GM18517 (cell line): ENCODE data around the gene CCDC187.
"Not testable (repeated sequence)": the region's sequence is repeated elsewhere in the genome, so short reads cannot be mapped to it uniquely, and the experiment has no call there.

Source experiments
- ATAC-seq: cut with Tn5 transposase; IDR thresholded peaks from one replicate; pipeline ENCODE4 v1.9.1; 2021; ENCODE audit warnings: mild to moderate bottlenecking, moderate library complexity; ENCODE audit not compliant: unreplicated experiment

CCDC187 gene

DNA sequence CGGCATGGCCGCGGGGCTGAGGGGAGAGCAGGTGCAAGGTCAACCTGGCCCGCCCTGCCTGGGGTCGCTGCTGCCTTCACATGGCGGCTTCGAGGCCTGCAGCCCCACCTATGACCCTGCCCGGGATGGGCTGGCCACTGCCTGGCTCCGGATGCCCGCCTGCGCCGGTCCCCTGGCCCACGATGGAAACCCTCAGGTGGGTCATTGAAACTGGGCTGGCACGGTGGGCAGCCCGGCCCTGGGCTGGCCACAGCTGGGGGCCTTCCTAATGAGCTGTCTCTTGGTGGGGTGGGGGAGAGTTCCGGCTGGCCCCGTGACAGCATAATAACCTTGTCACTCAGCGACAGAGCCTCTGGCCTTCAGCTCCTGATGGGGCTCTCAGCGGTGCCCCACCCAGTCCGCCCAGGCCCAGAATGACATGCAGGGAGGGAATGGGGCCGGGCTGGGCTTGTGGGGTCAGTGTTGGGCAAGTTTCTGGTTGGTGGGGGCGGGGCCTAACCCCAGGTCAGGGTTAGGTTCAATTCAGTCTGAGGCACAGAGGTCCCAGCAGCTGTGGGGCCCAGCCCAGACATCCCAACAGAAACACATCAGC, at the start of gene CCDC187:
CCDC187 (minus strand) TSS at position 270 of the 592 bp plus-strand sequence; CDS start at position 6, 264 bp downstream.
- ATAC-seq, result no peak

DNA sequence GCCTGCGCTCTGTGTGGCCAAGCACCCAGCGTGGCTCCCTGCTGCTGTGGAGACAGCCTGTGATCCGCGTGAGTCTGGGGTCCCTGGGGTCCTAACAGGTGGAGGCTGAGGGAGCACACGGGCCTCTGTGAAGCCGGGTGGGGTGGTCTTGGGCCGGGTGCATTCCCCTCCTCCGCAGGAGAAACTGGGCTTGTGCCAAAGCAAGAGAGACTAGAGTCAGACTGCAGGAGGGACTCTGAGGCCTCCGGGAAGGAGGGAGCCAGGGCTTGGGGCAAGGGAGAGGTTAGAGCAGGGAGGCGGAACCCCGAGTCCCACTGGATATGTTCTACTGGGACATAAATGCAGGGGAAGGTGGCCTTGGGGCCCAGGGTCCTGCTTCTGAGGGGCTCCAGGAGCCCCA, 49.2 kb upstream of the CCDC187 start:
- ATAC-seq, result no peak

DNA sequence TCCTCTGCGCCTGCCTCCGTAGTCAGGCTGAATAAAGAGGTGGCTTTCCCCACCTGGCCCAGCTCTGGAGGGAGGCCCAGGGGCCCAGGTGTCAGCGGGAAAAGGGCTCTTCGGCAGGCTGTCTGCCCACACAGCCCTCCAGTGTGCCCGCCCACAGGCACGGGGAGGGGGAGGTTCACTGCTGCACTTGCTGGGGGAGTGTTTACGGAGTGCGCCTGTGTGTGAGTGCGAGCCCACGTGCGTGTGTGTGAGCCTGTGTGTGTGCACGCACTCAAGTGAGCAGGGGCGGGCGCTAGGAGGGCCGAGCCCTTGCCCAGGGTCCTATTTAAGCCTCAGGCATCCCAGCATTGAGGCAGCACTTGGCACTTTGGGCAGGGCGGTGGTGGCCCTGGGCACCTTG, 48.8 kb upstream of the CCDC187 start:
- no peak for ATAC-seq

DNA sequence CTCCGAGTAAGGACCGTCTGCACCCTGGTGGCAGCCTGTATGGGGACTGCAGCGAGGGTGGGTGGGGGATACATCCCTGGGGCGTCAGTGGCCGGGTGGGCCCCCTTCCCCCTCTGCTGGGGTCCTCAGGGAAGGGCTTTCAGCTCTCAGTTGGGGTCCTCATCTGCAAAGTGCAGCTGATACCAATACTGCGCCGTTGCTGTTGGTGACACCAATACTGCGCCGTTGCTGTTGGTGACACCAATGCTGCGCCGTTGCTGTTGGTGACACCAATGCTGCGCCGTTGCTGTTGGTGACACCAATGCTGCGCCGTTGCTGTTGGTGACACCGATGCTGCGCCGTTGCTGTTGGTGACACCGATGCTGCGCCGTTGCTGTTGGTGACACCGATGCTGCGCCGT, 48.0 kb upstream of the CCDC187 start:
- not testable (repeated sequence) for ATAC-seq

DNA sequence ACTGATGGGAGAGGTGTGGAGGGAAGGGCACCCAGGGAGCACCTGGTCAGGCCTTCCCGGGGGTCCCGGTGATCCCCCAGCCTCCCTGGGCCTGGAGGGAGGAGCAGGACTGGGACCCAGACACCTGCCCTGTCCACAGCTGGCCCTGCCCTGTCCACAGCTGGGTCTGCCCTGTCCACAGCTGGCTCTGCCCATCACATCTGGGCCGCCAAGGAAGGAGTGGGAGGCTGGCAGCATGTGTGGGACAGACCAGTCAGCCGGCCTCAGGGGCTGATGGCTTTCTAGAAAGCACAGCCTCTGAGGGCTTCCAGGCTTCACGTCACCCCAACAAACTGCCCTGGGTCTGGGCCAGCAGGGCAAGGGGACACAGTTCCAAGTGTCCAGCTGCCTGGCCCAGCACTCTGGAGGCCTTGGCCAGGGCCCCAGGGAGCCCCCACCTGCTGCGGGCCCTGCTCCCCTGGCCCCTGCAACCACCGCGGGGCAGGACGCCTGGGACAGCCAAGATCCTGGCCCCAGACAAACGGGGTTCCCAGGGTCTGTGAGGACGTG, 47.4 kb upstream of the CCDC187 start:
- no peak for ATAC-seq

DNA sequence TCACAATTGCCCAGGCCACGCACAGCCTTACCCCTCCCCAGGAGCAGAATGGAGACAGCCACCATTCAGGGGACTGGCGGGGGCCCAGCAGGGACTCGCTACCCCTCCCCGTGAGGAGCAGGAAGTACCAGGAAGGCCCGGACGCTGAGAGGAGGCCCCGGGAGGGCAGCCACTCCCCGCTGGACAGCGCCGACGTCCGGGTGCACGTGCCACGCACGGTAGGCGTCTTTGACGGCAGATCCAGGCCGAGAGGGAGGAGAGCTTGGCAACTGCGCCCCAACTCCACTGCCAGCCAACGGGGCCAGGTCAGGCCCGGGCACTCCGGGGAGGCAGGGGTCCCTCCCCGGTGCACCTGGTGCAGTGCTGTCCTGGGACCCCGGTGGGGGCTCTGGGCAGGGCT, 45.7 kb upstream of the CCDC187 start:
- ATAC-seq, result no peak

DNA sequence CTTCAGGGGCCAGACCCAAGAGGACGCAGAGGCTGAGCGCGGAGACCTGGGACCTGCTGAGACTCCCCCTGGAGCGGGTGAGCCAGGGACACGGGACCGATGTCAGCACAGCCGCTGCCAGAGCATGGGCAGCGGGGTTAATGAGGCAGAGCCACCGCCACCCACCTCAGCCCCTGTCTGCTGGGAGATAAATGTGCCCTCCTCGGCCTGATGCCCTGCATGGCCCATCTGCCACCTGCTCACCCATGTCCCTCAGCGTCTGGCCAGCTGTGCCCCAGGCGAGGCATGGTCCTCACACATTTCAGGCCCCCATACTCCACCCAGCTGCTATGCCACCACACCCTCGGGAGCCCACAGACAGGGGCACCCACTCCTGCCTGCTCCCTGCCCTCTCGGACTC, 44.8 kb upstream of the CCDC187 start:
- ATAC-seq, result no peak

DNA sequence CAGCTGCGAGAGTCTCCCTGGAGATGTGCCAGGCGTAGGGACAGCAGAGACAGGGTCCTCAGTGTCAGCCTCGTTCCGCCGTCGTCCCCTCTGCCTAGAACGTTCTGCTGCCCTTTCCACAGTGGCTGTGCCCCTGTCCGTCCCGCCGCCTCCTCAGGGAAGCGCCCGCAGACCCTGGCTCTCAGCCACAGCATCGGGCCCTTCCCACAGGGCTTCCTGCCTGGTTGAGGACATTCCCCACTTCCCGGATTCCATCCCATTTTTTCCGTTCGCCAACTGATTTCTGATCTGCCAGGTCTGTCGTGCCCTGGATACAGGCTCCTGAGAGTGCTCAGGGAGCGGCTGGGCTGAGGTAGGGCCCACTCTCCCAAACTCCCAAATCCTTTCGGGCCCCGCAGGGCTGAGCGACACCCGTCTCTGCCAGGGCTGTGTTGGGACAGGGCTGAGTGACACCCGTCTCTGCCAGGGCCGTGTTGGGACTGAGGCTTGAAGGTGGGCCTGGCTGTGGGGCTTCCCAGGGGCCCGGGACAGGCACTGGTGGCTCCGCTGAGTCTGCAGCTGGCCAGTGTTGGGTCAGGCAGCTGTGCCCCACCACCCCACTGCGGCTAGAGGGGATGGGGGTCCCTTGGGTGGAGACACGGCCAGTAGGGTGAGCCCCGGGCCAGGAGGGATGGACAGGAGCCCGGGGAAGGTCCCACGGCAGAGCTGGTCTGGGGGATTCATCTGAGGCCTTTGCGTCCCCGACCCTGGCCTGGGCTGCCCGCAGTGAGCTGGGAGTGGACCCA, 43.8 kb upstream of the CCDC187 start:
- no peak for ATAC-seq

DNA sequence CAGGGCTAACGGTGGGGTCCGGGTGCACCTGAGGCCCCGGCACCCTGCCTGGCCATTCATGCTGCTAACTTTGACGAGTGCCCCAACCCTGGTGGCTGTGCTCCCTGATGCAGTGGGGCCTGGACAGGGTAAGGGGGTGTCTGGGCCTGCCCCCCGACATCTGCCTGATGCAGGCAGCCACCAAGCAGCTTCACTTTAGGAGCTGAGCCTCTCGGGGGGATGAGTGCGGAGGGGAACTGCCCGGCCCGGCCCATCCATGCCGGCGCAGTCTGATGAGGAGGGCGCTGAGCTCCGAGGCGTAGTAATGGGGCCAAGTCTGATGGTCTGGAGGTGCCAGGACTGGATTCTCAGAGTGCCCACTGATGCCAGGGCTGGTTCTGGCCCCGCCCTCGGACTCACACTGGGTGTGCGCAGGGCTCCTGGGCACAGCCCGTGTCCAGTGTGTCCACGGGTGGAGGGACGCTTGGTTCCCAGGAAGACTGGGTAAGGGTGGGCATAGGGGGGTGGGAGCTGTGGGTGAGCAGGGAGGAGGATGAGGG, 43.1 kb upstream of the CCDC187 start:
- no peak for ATAC-seq

DNA sequence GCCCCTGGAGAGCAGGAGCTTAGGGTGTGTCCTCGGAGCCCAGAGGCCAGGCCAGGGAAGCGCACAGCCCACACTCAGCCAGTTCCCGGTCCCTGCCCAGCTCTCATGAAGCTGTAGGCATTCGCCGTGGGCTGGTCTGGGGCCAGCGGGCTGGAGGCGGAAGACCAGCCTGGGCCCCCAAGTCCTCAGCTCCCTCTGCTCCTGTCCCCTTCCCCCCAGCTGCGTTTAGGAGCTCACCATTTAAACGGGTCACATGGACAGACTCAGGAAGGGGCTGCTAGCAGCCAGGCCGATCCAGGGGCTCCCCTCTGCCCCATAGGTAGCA, 42.2 kb upstream of the CCDC187 start:
- no peak for ATAC-seq

DNA sequence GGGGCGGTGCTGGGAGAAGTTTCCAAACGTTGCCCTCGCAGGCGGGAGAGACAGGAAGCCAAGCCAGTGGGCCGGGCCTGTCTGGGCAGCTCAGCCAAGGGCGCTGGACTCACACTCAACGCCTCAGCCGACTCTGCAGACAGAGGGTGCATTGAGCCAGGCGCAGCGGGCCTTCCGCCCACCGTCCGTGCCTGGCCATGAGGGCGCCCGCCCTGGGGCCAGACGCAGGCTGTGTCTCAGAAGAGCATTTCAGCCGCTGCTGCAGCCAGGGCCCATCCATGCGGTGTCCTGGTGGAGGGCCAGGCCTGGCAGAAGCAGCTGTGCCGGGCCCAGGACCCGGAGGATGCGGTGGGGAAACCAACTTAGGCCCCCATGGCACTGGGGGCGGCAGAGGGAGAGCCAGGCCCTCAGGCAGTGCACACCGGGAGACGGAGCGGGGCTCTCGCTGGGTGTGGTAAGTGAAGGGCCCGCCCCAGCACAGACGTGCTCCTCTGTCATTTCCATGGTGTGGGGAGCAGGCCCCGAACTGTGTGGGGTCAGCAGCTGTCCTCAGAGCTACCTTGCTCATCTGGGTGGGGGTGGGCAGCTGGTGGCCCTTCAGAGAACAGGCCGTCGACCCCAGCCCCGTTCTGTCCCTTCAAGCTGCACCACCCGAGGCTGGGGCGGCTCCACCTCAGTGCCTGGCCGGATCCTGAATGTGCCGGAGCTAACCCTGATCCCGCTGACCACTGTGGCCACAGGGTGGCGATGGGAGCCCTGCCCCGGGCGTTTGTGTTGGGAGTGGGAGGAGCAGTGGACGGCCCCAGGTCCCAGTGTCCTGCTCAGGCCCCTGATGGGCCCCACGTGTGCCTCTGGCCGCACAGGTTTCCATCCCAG, 41.6 kb upstream of the CCDC187 start:
- ATAC-seq, result no peak

DNA sequence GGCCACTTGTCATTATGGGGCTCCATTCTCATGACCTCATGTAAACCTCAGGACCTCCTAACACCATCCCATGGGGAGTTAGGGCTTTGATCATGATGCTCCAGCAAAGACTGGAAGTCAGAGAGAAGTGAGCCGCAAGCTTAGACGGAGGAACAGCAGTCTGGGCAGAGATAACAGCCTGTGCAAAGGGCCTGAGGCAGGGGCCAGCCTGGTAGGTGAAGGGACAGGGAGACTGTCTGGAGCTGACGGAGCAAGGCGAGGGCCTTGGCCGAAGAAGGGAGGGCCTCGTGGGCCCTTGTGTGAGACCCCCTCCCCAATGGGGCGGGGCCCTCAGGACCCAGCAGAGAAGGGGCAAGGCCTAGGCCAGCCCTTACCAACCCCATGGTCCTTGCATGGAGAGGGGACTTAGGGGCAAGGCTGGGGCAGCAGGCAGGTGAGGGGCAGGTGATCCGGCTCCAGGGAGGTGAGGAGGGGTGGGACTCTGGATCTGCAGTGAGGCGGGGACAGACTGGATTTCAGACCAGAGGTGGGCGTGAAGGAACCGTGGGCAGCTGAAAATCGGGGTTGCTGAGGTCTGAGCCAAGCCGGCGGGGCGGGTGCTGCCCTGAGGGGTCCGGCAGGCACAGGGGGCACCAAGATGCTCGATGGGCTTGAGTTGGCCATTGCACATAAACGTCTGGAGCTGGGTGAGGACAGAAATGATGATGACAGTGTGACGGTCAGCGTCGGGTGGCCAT, 40.8 kb upstream of the CCDC187 start:
- no peak for ATAC-seq

DNA sequence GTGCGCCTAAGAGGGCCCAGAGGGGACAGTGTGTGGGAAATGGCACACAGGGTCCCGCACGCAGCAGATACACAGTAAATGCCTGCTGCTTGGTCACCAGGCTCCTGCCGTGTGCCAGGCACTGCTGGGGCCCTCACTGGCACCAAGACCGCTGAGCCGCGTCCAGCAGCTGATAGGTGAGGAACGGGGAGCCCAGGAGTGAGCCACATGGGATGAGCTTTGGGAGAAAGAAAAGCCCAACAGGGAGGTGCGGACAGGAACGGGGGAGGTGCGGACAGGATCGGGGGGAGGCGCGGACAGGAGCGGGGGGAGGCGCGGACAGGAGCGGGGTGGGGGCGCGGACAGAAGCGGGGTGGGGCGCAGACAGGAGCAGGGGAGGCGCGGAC, 40.0 kb upstream of the CCDC187 start:
- no peak for ATAC-seq

DNA sequence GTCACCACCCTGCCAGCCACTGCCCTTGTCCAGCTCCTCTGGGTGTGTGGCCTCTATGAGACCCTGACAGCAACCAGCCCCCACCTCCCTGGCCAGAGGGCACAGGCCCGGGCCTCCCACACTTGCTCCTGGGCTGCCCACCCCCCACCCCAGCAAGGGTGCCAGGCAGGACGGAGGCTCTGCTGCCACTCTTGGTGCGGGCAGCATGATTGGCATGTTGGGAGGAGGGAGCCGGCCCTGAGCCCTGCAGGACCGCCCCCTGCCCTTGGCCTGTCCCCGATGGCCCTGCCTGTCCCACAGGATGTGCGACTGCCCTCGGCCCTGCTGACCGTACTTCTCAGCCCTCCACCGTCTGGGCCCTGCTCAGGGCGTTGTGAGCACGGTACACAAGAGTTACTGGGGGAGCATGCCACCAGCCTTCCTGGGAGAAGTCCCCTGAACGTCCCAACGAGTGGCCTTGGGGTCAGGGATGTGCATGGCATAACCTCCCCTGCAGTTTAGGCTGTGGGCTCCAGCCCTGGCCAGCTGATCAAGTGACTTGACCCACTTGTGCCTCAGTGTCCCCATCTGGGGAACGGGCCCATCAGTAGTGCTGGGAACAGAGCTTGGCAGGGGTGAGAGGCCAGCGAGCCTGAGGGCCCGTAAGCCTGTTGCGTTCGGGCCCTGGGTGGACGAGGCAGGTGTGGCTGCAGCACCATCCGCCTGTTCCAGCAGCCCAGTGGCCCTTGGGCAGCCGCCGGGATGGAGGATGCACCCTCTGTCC, 39.4 kb upstream of the CCDC187 start:
- no peak for ATAC-seq

DNA sequence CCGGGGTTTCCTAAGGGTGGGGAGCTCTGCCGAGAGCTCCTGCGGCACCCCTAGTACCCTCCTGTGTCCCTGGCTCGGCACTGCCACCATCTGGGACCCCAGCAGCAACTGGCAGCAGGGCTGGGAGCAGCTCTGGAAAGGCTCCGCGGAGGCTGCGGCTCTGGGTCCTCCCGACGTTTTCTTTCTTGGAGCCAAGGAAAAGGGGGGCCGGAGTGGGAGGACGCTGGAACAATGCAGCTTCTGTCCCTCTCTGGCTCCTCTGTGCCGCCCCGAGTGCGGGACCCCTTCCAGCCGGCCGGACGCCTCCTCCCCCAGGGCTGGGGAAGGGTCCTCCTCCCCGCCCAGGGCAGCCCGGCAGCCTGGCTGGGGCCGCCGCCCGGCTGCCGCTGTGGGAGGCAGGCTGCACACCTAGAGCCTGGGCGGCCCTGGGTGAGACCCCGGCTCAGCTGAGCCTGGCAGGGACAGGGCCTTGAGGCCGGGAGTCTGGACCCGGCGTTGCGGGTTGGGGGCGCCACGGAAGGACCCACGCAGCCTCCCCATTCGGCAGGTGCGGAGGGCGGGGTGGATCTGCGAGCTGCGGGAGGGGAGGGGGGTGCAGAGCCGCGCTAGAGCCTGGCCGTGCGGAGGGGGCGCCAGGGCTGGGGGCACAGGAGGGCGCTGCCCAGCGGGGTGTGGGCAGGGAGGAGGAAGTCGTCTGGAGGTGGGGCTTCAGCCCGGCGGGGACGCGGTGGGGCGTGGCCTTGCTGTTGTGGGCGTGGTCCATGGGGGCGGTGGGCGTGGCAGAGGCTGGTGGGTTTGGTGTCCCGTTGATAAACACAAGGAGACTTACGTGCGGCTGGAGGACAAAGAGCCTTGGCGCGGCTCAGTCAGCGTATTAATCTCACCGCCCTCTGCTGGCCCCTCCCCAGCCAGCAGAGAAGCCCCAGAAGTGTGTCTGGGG, 38.6 kb upstream of the CCDC187 start:
- ATAC-seq, result no peak

DNA sequence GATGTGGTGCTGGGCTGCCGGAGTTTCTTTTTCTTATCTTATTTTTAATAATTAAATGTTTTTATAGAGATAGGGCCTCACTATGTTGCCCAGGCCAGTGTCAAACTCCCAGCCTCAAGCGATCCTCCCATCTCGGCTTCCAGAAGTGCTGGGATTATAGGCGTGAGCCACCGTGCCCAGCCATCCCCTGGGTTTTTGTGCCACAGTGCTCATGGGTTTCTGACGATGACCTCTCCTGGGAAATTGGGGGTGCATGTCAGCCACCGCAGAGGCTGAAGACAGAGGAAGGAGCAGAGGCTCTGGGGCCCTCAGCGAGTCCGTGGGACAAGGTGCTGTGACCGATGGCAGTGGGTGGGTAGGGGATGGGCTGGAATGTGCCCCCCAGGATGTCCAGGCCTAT, 37.9 kb upstream of the CCDC187 start:
- ATAC-seq, result no peak

DNA sequence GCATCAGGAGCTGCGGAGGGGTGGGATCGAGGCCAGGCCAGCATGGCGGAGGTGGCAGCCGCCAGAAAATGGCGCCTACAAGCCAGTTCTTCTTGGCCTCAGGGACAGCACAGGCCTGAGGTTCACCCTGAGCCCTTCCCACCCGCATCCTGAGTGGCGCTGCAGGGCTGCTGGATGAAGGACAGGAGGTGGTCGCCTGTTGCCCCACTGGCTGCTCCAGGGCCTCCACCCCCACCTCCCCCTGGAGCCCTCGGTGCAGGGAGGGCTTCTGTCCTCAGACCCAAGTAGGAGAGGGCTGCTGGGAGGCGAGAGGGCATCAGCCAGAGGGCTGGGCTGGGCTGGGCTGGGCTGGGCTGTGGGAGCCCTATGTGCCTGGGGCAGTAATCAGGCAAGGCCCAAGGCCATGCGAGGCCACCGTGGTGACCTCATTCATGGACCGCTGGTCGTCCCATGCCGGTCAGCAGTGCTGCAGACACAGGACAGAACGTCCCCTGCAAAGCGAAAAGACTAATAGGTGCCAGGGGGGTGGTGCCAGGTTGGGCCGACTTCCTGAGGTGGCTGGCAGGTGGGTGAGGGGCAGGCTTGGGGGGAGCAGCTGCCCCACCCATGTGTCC, 37.3 kb upstream of the CCDC187 start:
- no peak for ATAC-seq

DNA sequence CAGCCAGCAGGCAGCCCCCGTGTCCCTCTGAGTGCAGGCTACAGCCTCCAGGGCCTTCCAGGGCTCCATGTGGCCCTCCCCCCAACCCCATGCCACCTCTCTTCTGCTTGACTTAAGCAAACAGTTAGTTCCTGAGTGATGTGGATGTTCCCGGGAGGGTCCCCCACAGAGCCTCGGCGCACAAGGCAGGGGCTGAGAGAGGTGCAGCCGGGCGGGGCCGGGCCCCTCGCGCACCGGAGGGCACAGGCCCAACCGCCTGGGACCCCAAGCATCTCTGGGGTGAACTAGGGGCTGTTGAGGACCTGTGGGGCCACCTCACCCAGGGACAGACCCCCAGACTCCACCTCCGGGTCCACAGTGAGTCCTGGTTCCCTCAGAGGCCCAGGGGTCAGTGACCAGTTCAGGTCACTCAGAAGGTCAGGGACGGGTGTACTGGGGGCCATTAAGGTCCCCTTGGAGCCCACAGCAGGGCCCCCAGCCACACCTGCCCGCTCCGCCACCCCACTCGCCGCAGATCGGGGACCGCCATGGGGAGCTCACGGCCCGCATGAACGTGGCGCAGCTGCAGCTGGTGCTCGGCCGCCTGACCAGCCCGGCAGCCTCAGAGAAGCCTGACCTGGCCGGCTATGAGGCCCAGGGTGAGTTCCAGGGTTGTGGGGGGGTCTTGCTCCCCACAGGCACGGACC, 36.6 kb upstream of the CCDC187 start:
- no peak for ATAC-seq
